RWPE2 (cell line): ENCODE data around the gene HIP1R.

Experiments used
- ATAC-seq: fragments of 200-7000 bp; cut with Tn5 transposase; 3 replicates; pipeline ENCODE4 v1.9.1; 2021; ENCODE audit warnings: low read depth
- DNase-seq: peaks from one replicate; pipeline ENCODE4 v3.0.0-alpha.2; 2020; ENCODE audit warnings: low spot score
- H3K27ac ChIP-seq: fragments of 450-650 bp; 2 replicates; pipeline ENCODE4 v1.5.1; 2017; ENCODE audit warnings: mild to moderate bottlenecking; ENCODE audit not compliant: poor library complexity, severe bottlenecking
- H3K27me3 ChIP-seq: fragments of 250-450 bp; sonication (Bioruptor Pico); 2 replicates; pipeline ENCODE4 v1.5.1; 2021; ENCODE audit warnings: mild to moderate bottlenecking, moderate library complexity; ENCODE audit not compliant: insufficient read depth, poor library complexity, severe bottlenecking
- H3K36me3 ChIP-seq: fragments of 250-450 bp; sonication (Bioruptor Pico); 2 replicates; pipeline ENCODE4 v1.5.1; 2020; ENCODE audit warnings: low read depth, mild to moderate bottlenecking, moderate library complexity
- H3K4me1 ChIP-seq: fragments of 250-450 bp; sonication (Bioruptor Pico); 2 replicates; pipeline ENCODE4 v1.5.1; 2021; ENCODE audit warnings: mild to moderate bottlenecking, moderate library complexity; ENCODE audit not compliant: insufficient read depth, poor library complexity, severe bottlenecking
- H3K4me3 ChIP-seq: fragments of 250-450 bp; sonication (Bioruptor Pico); 2 replicates; pipeline ENCODE4 v1.5.1; 2021; ENCODE audit warnings: mild to moderate bottlenecking, moderate library complexity; ENCODE audit not compliant: severe bottlenecking
- H3K9me3 ChIP-seq: fragments of 250-450 bp; sonication (Bioruptor Pico); 2 replicates; pipeline ENCODE4 v1.5.1; 2021; ENCODE audit warnings: mild to moderate bottlenecking, moderate library complexity; ENCODE audit not compliant: severe bottlenecking
- CTCF ChIP-seq: fragments of 450-650 bp; IDR thresholded peaks from one replicate; pipeline ENCODE4 v1.5.1; 2017; ENCODE audit warnings: mild to moderate bottlenecking, moderate library complexity; ENCODE audit not compliant: poor library complexity, severe bottlenecking

HIP1R gene

GRCh38 chr12:122830517-122831214, 4.6 kb upstream of the HIP1R start:
- H3K27ac ChIP-seq = peak overlapping the region; percentile 51
- DNase-seq = peak; percentile 93
- H3K36me3 ChIP-seq = no peaks in the 10 kb centered on the region
- no peak for TF ChIP-seq CTCF
- no peaks in the 10 kb centered on the region for H3K9me3 ChIP-seq
- peak; percentile 79 for ATAC-seq
- H3K4me1 ChIP-seq = peaks cover 12% of the 10 kb centered on the region
- H3K27me3 ChIP-seq = no peaks in the 10 kb centered on the region
- no peak overlapping the region for H3K4me3 ChIP-seq

GRCh38 chr12:122834104-122834920, 945 bp upstream of the HIP1R start:
- H3K27ac ChIP-seq = peak overlapping the region; percentile 67
- no peaks in the 10 kb centered on the region for H3K9me3 ChIP-seq
- no peaks in the 10 kb centered on the region for H3K36me3 ChIP-seq
- peaks cover 15% of the 10 kb centered on the region for H3K4me1 ChIP-seq
- H3K4me3 ChIP-seq = peak overlapping the region; percentile 29
- DNase-seq = peak; percentile 69
- TF ChIP-seq CTCF = no peak
- no peaks in the 10 kb centered on the region for H3K27me3 ChIP-seq
- peak; percentile 61 for ATAC-seq

GRCh38 chr12:122835750-122836026, 431 bp downstream of the HIP1R start:
- H3K4me1 ChIP-seq = peaks cover 26% of the 10 kb centered on the region
- no peak for TF ChIP-seq CTCF
- no peaks in the 10 kb centered on the region for H3K9me3 ChIP-seq
- ATAC-seq (peak; percentile 6; the same call in 1 of the 3 replicates), DNase-seq (no peak)
- no peaks in the 10 kb centered on the region for H3K36me3 ChIP-seq
- H3K27me3 ChIP-seq = no peaks in the 10 kb centered on the region
- H3K4me3 ChIP-seq = peak overlapping the region; percentile 78
- H3K27ac ChIP-seq = peak overlapping the region; percentile 67

GRCh38 chr12:122836027-122836921, 1.0 kb downstream of the HIP1R start:
- H3K36me3 ChIP-seq = no peaks in the 10 kb centered on the region
- H3K27ac ChIP-seq = peak overlapping the region; percentile 67
- peaks cover 29% of the 10 kb centered on the region for H3K4me1 ChIP-seq
- H3K4me3 ChIP-seq = peak overlapping the region; percentile 78
- ATAC-seq (peak; percentile 13), DNase-seq (no peak)
- no peaks in the 10 kb centered on the region for H3K9me3 ChIP-seq
- H3K27me3 ChIP-seq = no peaks in the 10 kb centered on the region
- no peak for TF ChIP-seq CTCF
